ENCODE measurements around the gene RAB31.

RAB31 gene

GRCh38 chr18:9736286-9736835 lies 28.3 kb downstream of the RAB31 start (continued):
- TF ChIP-seq ZNF629 (tag by site-specific recombination; IDR thresholded peaks at IDR 0.05), result no peak
- no peak for TF ChIP-seq TCF7L2 (IDR thresholded peaks at IDR 0.05; ENCODE audit: borderline replicate concordance, low read depth, low read length)
- no peak for TF ChIP-seq ZNF146 (tag by site-specific recombination; IDR thresholded peaks at IDR 0.05)
- no peak for TF ChIP-seq SALL2 (tag by site-specific recombination; IDR thresholded peaks at IDR 0.05; ENCODE audit: borderline replicate concordance)
- TF ChIP-seq ZSCAN18 (tag by site-specific recombination; IDR thresholded peaks at IDR 0.05), result no peak
- no peak for TF ChIP-seq ZNF214 (tag by site-specific recombination; IDR thresholded peaks at IDR 0.05; ENCODE audit: borderline replicate concordance)
- TF ChIP-seq ZNF585B (tag by site-specific recombination; IDR thresholded peaks at IDR 0.05), result no peak

GRCh38 chr18:9737006-9737405 lies 28.9 kb downstream of the RAB31 start:
- TF ChIP-seq ZNF433 (tag by site-specific recombination; IDR thresholded peaks at IDR 0.05; ENCODE audit: low read depth) (no peak), ZNF416 (tag by site-specific recombination; IDR thresholded peaks at IDR 0.05) (no peak), ZNF221 (tag by site-specific recombination; IDR thresholded peaks at IDR 0.05; ENCODE audit: borderline replicate concordance) (no peak), ZNF280C (tag by site-specific recombination; IDR thresholded peaks at IDR 0.05) (no peak), ZNF501 (tag by site-specific recombination; IDR thresholded peaks at IDR 0.05) (no peak), IKZF3 (tag by site-specific recombination; IDR thresholded peaks at IDR 0.05) (0 out of 2 replicates have a peak, but pooled peaks have one; percentile 16), ZNF621 (tag by site-specific recombination; IDR thresholded peaks at IDR 0.05) (no peak), ZFHX2 (tag by site-specific recombination; conservative IDR thresholded peaks at IDR 0.05) (peak; percentile 40), ZNF148 (tag by site-specific recombination; IDR thresholded peaks at IDR 0.05; ENCODE audit: borderline replicate concordance) (no peak), ZXDB (tag by site-specific recombination; IDR thresholded peaks at IDR 0.05) (peak; percentile 36), FEZF1 (tag by site-specific recombination; IDR thresholded peaks at IDR 0.05) (peak; percentile 90), ZBTB6 (tag by site-specific recombination; IDR thresholded peaks at IDR 0.05) (no peak), ZNF670 (tag by site-specific recombination; IDR thresholded peaks at IDR 0.05; ENCODE audit: low read depth) (no peak), PRDM6 (tag by site-specific recombination; IDR thresholded peaks at IDR 0.05) (peak; percentile 31; the same call in 1 of the 2 replicates)
- Histone ChIP-seq H3K36me3 (ENCODE audit: control insufficient read depth in 2 of 2, insufficient read depth in 1 of 2, low read length in 2 of 2) (peaks cover 0 to 13% of the 10 kb centered on the region in 2 experiments; a peak in 1 of 3 replicates), H3K27ac (ENCODE audit: extremely low read depth, low read depth, low read length) (no peak overlapping the region), H3K4me1 (ENCODE audit: control insufficient read depth, insufficient read depth, low read length) (peaks cover 15% of the 10 kb centered on the region), H3K4me3 (ENCODE audit: low read depth, low read length) (no peak overlapping the region), H3K9me3 (ENCODE audit: control insufficient read depth, insufficient read depth, low read depth, low read length) (no peaks in the 10 kb centered on the region)
- POLR2A ChIA-PET, result interaction anchor here (0.6 to 0.9 kb wide), 3 partner anchors 16 to 180 kb away, joined by 3 to 4 read pairs (median 3); no protein-coding TSS in a partner anchor
- CTCF ChIA-PET, result interaction anchor here (0.8 to 1.4 kb wide), 2 partner anchors 8 to 34 kb away, joined by 4 read pairs; no protein-coding TSS in a partner anchor
